Activated CD4-positive, alpha-beta T cell treated with anti-CD3 and anti-CD28 coated beads for 36 hours (primary cell): ENCODE results near the gene DNASE1L1. TPM values are rescaled to one million over a fixed set of nuclear protein-coding genes. Genes with fewer than 3 reads are reported as not detected.

Experiments
- ATAC-seq: fragments of 200-7000 bp; cut with Tn5 transposase; one replicate; pipeline ENCODE4 v1.10.0; 2021; ENCODE audit warnings: mild to moderate bottlenecking, moderate library complexity
- CTCF ChIA-PET: fragments of 350-600 bp; sonication (Branson Sonifier 250); formaldehyde crosslinking; loops from one replicate; lab custom pipeline; 2021; ENCODE audit warnings: antibody characterized with exemption; lab: Charles Lee
- POLR2A ChIA-PET: fragments of 350-600 bp; sonication (Branson Sonifier 250); formaldehyde crosslinking; loops from one replicate; lab custom pipeline; 2021; ENCODE audit warnings: antibody characterized with exemption, inconsistent platforms; lab: Charles Lee
- DNase-seq: peaks from one replicate; pipeline ENCODE4 v3.0.0-alpha.2; 2020
- H3K27ac Mint-ChIP-seq: one replicate; pipeline ENCODE4 v1.8.0; 2021; ENCODE audit warnings: mixed read lengths
- H3K27me3 Mint-ChIP-seq: one replicate; pipeline ENCODE4 v1.8.0; 2021; ENCODE audit warnings: mixed read lengths
- H3K36me3 Mint-ChIP-seq: one replicate; pipeline ENCODE4 v1.8.0; 2021; ENCODE audit warnings: low read depth, mixed read lengths
- H3K4me1 Mint-ChIP-seq: one replicate; pipeline ENCODE4 v1.8.0; 2021; ENCODE audit warnings: mixed read lengths
- H3K4me3 Mint-ChIP-seq: one replicate; pipeline ENCODE4 v1.8.0; 2021; ENCODE audit warnings: mild to moderate bottlenecking, moderate library complexity, mixed read lengths
- H3K9me3 Mint-ChIP-seq: one replicate; pipeline ENCODE4 v1.8.0; 2021; ENCODE audit warnings: low read depth, mixed read lengths
- intact Hi-C, 2 experiments: fragments of 100-400 bp; cut with DNase I in 1 of 2; cut with micrococcal nuclease in 1 of 2; formaldehyde crosslinking; loops; one replicate each; pipeline versions ENCODE4 v1.14.2 to v1.15.1; 2022 to 2024; cut with DNase I, micrococcal nuclease
- total RNA-seq, 2 experiments: library from RNA; stranded (reverse); gene quantifications; one replicate each; pipeline ENCODE4 v1.2.3, GENCODE V29; 2021

DNASE1L1 gene
- total RNA-seq, 2 experiments from 2014 or later, result 12.6 to 13.4 TPM

- CTCF ChIA-PET, result interaction anchor here (1.0 kb wide), 1 partner anchor 15 kb away, joined by 3 read pairs; no protein-coding TSS in a partner anchor
- intact Hi-C loops, result loop anchor here in 1 of 2 experiments (5.0 kb wide), 1 partner anchor 33 kb away; the partner anchor contains the start of gene LAGE3
- peak; percentile 82 for DNase-seq
- Mint-ChIP-seq H3K4me1 (peaks cover 22% of the 10 kb centered on the region), H3K27me3 (no peaks in the 10 kb centered on the region), H3K4me3 (peak within 1 kb of the TSS; percentile 67), H3K9me3 (no peaks in the 10 kb centered on the region), H3K36me3 (peaks cover 11% of the 10 kb centered on the region), H3K27ac (peak within 1 kb of the TSS; percentile 24)
- POLR2A ChIA-PET, result no interaction called here
- peak; percentile 86 for ATAC-seq
Measured at GRCh38 chrX:154443992-154444754, 35.1 kb upstream of the DNASE1L1 start, which contains the start of gene FAM50A. Gene FAM50A (plus strand): TSS chrX:154444141. CDS start chrX:154444236, 95 bp downstream.

GRCh38 chrX:154443479-154443910 is 34.4 kb upstream of the DNASE1L1 start:
- Mint-ChIP-seq H3K27ac (peak overlapping the region; percentile 24), H3K9me3 (no peaks in the 10 kb centered on the region), H3K36me3 (peaks cover 14% of the 10 kb centered on the region), H3K27me3 (no peaks in the 10 kb centered on the region), H3K4me1 (peaks cover 25% of the 10 kb centered on the region), H3K4me3 (peak overlapping the region; percentile 67)
- CTCF ChIA-PET, result interaction anchor here (1.0 kb wide), 1 partner anchor 16 kb away, joined by 3 read pairs; no protein-coding TSS in a partner anchor
- POLR2A ChIA-PET, result no interaction called here
- intact Hi-C loops, result loop anchor here in 1 of 2 experiments (5.0 kb wide), 1 partner anchor 34 kb away; the partner anchor contains the start of gene LAGE3
- ATAC-seq (peak; percentile 11), DNase-seq (peak; percentile 18)

GRCh38 chrX:154441984-154442707 is 33.1 kb upstream of the DNASE1L1 start:
- Mint-ChIP-seq H3K27ac (peak overlapping the region; percentile 51), H3K4me1 (peaks cover 29% of the 10 kb centered on the region), H3K27me3 (no peaks in the 10 kb centered on the region), H3K36me3 (peaks cover 16% of the 10 kb centered on the region), H3K4me3 (no peak overlapping the region), H3K9me3 (no peaks in the 10 kb centered on the region)
- DNase-seq (no peak), ATAC-seq (no peak)
- ChIA-PET POLR2A (no interaction called here), CTCF (interaction anchor here (0.6 to 0.7 kb wide), 2 partner anchors 18 to 47 kb away, joined by 3 read pairs; no protein-coding TSS in a partner anchor)
- intact Hi-C loops, result loop anchor here in 1 of 2 experiments (5.0 kb wide), 1 partner anchor 35 kb away; the partner anchor contains the start of gene LAGE3

- CTCF ChIA-PET, result interaction anchor here (0.7 kb wide), 1 partner anchor 48 kb away, joined by 3 read pairs; no protein-coding TSS in a partner anchor
- no peaks in the 10 kb centered on the region for H3K9me3 Mint-ChIP-seq
Measured at GRCh38 chrX:154441564-154441963, 32.5 kb upstream of the DNASE1L1 start.

GRCh38 chrX:154440623-154441357 is 31.7 kb upstream of the DNASE1L1 start:
- ATAC-seq (no peak), DNase-seq (no peak)
- Mint-ChIP-seq H3K36me3 (peaks cover 13% of the 10 kb centered on the region), H3K4me3 (no peak overlapping the region), H3K27me3 (no peaks in the 10 kb centered on the region), H3K9me3 (no peaks in the 10 kb centered on the region), H3K27ac (no peak overlapping the region), H3K4me1 (peaks cover 24% of the 10 kb centered on the region)
- ChIA-PET POLR2A (no interaction called here), CTCF (interaction anchor here (0.7 kb wide), 1 partner anchor 49 kb away, joined by 3 read pairs; no protein-coding TSS in a partner anchor)
- intact Hi-C loops, result loop anchor here in 1 of 2 experiments (5.0 kb wide), 1 partner anchor 37 kb away; the partner anchor contains the start of gene LAGE3

More at GRCh38 chrX:154441564-154441963, 32.5 kb upstream of the DNASE1L1 start:
- DNase-seq (no peak), ATAC-seq (no peak)
- H3K36me3 Mint-ChIP-seq, result peaks cover 13% of the 10 kb centered on the region
- peak overlapping the region; percentile 51 for H3K27ac Mint-ChIP-seq
- intact Hi-C loops, result loop anchor here in 1 of 2 experiments (5.0 kb wide), 1 partner anchor 36 kb away; the partner anchor contains the start of gene LAGE3
- H3K4me1 Mint-ChIP-seq, result peaks cover 26% of the 10 kb centered on the region
- no peaks in the 10 kb centered on the region for H3K27me3 Mint-ChIP-seq
- H3K4me3 Mint-ChIP-seq, result no peak overlapping the region
- POLR2A ChIA-PET, result no interaction called here

GRCh38 chrX:154439841-154440240 is 30.8 kb upstream of the DNASE1L1 start:
- Mint-ChIP-seq H3K9me3 (no peaks in the 10 kb centered on the region), H3K27me3 (no peaks in the 10 kb centered on the region), H3K27ac (no peak overlapping the region), H3K36me3 (peaks cover 17% of the 10 kb centered on the region), H3K4me1 (peaks cover 24% of the 10 kb centered on the region), H3K4me3 (no peak overlapping the region)
- POLR2A ChIA-PET, result no interaction called here
- ATAC-seq, result no peak
- DNase-seq, result no peak
- intact Hi-C loops, result loop anchor here in 1 of 2 experiments (5.0 kb wide), 1 partner anchor 37 kb away; the partner anchor contains the start of gene LAGE3
- CTCF ChIA-PET, result no interaction called here

GRCh38 chrX:154437971-154438893 is 29.2 kb upstream of the DNASE1L1 start:
- Mint-ChIP-seq H3K27ac (peak overlapping the region; percentile 84), H3K4me1 (peaks cover 22% of the 10 kb centered on the region), H3K27me3 (no peaks in the 10 kb centered on the region), H3K4me3 (peak overlapping the region; percentile 83), H3K36me3 (peaks cover 18% of the 10 kb centered on the region), H3K9me3 (no peaks in the 10 kb centered on the region)
- ATAC-seq, result no peak
- no peak for DNase-seq
- CTCF ChIA-PET, result no interaction called here
- POLR2A ChIA-PET, result interaction anchor here (0.6 kb wide), 1 partner anchor 132 kb away, joined by 4 read pairs; no protein-coding TSS in a partner anchor
- intact Hi-C loops, result loop anchor here in 1 of 2 experiments (2.0 kb wide), 5 partner anchors 21 to 79 kb away; partner anchors contain the start of genes FAM3A, PLXNA3, RPL10 and SLC10A3

GRCh38 chrX:154436983-154437752 is 28.1 kb upstream of the DNASE1L1 start, which contains the start of gene GDI1:
Gene GDI1 (plus strand): TSS chrX:154437154. CDS start chrX:154437255, 101 bp downstream.
- CTCF ChIA-PET, result no interaction called here
- no peaks in the 10 kb centered on the region for H3K9me3 Mint-ChIP-seq
- peaks cover 19% of the 10 kb centered on the region for H3K36me3 Mint-ChIP-seq
- intact Hi-C loops, result loop anchor here in 1 of 2 experiments (1.0 to 2.0 kb wide), 6 partner anchors 22 to 80 kb away; partner anchors contain the start of genes FAM3A, LAGE3, PLXNA3 and RPL10
- H3K27ac Mint-ChIP-seq, result peak within 1 kb of the TSS; percentile 87
- peak; percentile 69 for DNase-seq
- H3K4me3 Mint-ChIP-seq, result peak within 1 kb of the TSS; percentile 83
- no peaks in the 10 kb centered on the region for H3K27me3 Mint-ChIP-seq
- peaks cover 22% of the 10 kb centered on the region for H3K4me1 Mint-ChIP-seq
- ATAC-seq, result peak; percentile 40
- POLR2A ChIA-PET, result no interaction called here

- H3K27me3 Mint-ChIP-seq, result no peaks in the 10 kb centered on the region
- H3K9me3 Mint-ChIP-seq, result no peaks in the 10 kb centered on the region
- peak overlapping the region; percentile 87 for H3K27ac Mint-ChIP-seq
- H3K36me3 Mint-ChIP-seq, result peaks cover 16% of the 10 kb centered on the region
- H3K4me1 Mint-ChIP-seq, result peaks cover 19% of the 10 kb centered on the region
- H3K4me3 Mint-ChIP-seq, result peak overlapping the region; percentile 75
- POLR2A ChIA-PET, result no interaction called here
- CTCF ChIA-PET, result interaction anchor here (0.5 kb wide), 1 partner anchor 119 kb away, joined by 3 read pairs; no protein-coding TSS in a partner anchor
- peak; percentile 76 for ATAC-seq
- peak; percentile 71 for DNase-seq
- intact Hi-C loops, result loop anchor here in 1 of 2 experiments (1.0 to 2.0 kb wide), 6 partner anchors 22 to 80 kb away; partner anchors contain the start of genes FAM3A, LAGE3, PLXNA3 and RPL10
Measured at GRCh38 chrX:154436374-154436982, 27.4 kb upstream of the DNASE1L1 start.
